HG03045 (cell line): ENCODE data around the gene RNF220.

Source experiments
- ATAC-seq: cut with Tn5 transposase; IDR thresholded peaks from one replicate; pipeline ENCODE4 v1.9.1; 2021; ENCODE audit warnings: mild to moderate bottlenecking, moderate library complexity; ENCODE audit not compliant: unreplicated experiment

Gene RNF220

DNA sequence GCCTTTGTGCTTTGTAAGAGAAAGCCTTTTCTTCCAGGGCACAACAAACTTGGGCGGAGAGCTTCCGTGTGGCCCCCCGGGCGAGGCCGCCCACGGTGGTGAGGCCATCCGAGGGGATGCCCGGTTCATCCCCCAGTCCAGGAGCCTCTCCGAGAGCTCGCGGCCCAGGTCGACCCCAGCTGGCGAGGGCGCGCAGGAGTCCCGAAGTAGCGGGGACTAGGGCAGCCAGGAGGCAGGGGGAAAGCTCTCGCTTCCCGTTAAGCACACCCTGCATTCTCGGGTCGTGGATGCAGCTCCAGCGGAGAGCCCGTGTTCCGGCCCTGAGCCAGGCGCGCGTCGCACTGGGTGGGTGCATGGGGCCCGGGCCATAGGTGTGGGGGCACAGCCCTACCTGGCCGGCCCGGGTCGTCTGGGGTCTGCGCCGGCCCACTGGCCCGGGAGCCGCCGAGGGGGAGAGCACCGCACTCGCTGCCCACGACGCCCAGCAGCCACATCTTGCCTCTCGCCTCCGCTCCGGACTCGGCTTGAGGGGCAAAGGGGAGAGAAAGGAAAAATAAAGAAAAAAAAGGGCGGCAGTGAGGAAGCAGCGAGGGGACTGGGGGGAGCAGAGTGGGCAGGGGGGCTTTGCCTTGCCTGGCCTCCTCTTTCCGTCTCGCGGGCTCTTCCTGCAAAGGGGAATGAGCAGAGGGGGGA lies 1.8 kb downstream of the RNF220 start:
- ATAC-seq, result no peak

DNA sequence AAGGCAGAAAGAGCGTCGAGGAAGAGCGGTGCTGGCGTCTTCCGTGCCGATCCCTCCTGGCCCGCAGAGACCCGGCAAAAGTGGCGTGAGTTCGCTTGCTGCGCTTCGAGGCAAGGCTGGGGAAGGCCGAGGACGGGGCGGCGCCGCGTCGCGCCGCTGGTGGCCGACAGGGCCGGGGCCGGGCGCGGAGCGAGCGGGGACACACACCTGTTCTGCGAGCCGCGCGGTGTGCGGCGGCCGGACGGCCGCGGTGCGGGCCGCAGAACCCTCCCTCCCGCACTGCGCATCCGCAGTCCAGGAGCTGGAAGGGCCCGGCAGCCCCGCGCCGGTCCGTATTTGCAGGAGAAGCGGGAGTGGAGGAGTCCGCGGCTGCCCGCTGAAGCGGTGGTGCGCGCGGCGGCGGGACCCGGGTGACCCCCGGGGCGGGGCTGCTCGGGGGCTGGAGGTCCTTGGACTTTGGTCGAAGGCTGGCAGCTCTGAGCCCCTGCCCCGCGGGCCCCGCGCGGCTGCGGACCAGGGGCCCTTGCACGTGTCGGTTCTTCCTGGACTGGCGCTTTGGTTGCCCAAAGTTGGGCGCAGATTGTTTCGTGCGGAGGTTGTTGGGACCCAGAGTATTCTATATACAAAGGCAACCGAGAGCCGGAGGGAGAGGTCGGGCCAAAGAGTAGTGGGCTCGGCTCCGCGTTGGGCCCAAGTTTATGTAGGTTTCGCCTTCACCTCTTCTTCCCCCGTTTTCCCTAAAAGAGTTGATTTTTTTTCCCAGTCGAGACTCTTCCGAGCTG lies 2.6 kb downstream of the RNF220 start:
- ATAC-seq, result no peak

DNA sequence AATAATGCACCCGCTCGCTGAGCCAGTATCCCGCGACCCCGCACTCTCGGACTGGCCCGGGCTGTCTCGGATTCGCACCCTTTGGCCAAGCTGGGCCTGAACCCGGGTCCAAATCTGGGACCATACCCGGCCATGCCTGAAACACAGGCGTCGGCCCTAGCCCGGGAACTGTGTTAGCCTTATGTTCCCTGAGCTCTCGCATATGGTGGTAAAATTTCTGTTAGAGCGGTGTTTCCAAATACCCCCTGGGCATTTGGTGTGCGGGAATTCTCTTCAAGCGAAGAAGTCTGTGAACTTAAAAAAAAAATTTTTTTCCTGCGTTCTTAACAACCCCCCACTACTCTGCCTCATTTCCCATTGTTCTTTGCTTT lies 3.1 kb downstream of the RNF220 start:
- no peak for ATAC-seq

DNA sequence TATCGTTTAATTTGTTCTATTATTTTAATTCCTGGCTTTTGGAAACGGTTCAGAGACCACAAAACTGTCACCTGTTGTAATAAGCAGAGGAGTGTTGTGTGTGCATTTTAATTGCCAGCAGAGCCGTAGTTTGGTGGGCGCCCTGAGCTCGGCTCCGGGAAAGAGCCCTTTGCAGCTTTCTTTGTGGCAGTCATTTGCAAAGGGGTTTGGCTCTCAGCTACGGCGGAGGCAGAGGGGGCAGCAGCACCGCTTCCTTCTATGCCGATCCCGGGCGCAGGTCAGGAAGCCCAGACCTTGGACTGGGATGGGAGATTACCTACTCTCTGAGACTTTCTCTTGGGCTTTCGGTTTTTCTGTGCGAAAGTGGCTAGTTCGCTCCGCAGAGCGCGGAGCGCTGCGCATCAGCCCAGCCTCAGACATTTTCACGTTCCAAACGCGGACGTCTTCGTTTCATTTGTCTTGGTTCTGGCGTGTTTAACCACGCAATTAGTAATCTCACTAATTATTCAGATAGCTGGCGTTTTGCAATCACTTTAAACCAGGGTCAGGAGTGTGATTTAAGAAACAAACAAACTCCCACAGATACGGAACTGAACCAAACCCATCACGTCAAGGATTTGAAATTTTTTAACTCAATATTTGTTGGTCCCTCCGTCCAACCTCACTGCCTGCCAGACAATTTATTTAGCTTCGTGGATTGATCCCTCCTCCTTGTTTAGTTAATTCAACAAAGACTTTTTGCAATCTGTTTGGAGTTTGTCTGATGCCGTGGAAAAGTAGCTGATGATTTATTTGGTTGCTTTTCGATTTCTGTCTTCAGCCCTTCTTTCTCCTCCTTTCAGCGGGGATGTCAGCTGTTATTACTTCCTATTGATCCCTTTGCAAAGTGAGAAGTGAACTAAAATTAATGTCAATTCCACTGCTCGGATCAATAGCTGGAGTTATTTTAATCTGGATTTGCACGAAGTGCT lies 3.9 kb downstream of the RNF220 start:
- ATAC-seq, result no peak

DNA sequence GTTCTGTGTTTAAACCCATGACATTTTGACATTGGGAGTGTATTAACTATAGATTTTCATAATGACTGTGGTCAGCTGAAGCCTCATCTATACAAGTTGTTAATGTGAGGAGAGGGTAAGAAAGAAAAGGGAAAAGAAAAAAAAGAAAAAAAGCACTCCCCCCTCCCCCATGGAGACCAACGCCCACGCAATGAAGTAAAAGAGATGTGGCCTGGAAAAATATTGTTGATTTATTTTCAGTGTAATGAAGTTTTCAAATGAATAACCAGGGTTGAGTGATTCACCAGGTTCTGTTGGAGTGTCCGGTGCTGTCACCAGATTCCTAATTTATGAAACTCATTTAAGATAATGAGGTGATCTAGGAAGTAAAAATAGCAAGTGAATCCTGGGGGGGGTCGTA lies 4.7 kb downstream of the RNF220 start:
- ATAC-seq, result no peak

DNA sequence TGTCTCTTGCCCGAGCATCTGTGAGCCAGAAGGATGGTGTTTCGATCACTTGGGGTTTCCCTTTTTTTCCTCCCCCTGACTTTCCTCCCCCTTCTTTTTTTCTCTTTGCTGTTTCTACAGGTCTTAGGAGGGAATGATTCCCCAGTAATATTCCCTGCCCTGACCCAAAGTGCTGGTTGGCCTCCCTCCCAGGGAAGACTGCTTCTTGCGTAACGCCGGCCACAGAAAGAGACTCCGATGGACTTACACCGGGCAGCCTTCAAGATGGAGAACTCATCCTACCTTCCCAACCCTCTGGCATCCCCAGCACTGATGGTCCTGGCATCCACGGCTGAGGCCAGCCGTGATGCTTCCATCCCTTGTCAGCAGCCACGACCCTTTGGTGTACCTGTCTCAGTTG lies 6.8 kb downstream of the RNF220 start:
- no peak for ATAC-seq

DNA sequence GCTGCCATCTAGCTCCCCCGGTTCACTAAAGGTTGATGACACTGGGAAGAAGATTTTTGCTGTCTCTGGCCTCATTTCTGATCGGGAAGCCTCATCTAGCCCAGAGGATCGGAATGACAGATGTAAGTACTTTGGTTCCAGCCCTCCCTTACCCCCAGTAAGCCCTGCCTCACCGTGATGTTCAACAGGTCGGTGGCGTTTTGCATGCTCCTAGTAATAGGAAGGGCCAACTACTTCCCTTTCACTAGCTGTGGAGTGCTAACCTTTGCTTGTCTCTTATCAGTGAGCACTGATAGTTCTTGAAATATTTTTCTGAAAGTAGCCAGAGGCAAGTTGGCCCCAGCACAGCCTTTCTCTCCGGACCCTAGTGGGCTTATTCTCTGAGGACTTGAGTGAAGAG lies 7.5 kb downstream of the RNF220 start:
- ATAC-seq, result no peak

DNA sequence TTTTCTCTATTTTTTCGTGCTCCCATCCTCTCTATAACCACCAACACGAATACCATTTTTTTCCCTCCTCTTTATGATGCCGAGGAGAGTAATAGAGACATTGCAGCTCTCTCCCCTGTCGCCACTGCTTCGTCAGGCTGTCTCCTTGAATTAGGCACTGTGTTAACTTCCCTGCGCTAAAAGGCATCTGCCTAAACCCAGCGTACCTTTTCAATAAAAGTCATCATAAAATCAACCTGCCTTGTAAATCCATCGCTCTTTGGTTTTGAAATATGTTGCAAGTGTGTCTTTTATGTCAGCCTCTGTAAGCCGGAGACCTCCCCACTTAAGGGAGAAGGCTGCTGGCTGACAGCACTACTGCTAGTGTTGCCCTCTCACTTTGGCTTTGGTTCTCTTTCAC lies 8.7 kb downstream of the RNF220 start:
- no peak for ATAC-seq

DNA sequence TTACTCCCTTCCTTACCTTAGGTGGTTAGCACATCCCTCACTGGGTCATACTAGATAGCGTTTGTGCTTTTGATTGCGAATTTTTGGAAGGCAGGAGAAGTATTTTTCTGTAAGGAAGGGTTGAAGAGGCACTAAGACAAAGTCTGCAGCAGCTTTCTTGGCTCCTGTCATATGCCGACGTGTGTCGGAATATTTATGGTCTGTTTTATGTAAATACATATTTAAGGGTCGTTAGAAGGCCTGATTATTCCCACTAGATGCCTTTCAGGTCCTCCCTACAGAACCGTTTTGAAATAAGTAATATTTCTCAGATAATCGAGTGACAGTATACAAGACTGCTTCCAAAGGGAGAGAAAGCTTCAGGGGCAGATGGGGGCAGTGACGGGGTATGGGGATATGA lies 10.0 kb downstream of the RNF220 start:
- no peak for ATAC-seq

DNA sequence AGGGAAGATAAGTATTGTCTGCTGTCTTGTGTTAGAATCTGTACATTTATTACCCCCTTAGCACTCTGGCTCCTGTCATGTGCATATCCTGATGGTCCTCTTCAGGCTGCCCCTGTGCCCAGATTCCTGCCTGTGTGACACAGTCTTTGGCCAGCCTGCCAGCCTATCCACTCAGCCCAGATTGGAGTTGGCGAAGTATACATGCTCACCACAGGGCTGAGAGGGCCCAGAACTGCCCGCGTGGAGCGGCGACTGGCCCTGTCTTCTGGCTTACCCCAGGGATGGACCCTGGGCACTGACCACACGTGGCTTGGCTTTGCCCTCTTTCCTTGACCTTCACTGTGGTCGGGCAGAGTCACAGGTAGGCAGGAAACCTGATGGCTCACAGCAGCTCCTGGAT lies 11.4 kb downstream of the RNF220 start:
- ATAC-seq, result no peak

DNA sequence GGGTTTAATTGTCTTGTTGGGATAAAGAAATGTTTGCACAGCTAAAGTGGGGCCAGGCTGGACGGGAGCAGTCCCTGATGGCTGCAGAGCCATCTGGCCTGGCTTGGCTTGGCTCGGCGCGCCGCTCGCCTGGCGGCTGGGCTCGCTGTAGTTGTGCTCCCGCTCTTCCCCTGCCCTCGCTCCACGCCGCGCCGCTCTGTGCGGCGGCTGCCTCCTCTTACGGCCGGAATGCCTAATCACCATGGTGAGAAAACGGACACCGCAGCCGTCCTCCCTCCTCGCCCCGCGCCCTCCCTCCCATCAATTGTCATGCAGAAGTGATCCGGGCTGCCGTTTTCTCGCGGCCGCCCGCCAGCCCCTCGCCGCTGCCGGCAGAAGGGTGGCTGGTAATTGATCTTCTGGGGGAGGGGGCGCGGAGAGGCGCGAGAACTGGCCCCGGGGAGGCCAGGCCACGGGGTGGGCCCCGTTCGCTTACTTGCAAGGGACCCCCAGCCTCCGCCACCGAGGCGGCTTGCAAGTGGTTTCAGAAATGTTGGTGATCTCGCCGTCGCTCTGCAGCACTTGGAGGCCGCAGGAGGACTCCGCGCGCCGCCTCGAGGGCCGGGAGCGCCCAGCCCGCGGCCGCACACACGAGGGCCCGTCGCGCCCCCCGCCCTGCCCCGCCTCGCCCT lies 12.4 kb downstream of the RNF220 start:
- no peak for ATAC-seq

DNA sequence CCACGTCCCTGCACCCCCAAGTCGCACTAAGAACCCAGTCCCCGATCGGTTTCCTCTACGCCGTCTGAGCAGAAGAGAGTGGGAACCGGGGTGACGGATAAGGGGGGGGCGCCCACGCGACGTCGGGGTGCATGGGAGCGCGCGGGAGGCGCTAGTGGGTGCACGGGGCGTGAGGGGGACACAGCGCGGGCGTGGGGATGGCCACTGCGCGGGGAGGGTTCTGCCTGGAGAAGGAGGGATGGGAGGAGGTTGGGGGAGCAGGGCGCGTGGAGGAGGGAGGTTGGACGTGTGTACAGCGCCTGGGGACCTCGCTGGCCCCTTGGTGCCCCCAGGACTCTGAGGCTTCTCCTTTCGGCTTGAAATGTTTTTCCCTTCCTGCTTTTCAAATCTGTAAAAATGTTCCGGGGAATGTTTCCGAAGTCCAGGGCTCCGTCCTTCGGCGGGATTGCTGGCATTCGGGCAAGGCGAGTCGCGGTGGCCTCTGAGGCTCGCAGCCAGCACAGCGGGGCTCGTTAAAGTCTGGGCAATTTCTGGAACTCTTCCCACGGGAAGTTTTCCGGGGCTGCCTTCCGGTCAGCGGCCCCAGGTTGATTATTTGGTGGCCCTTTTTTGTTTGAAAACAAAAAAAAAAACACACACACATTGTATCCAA lies 13.1 kb downstream of the RNF220 start:
- ATAC-seq, result no peak

DNA sequence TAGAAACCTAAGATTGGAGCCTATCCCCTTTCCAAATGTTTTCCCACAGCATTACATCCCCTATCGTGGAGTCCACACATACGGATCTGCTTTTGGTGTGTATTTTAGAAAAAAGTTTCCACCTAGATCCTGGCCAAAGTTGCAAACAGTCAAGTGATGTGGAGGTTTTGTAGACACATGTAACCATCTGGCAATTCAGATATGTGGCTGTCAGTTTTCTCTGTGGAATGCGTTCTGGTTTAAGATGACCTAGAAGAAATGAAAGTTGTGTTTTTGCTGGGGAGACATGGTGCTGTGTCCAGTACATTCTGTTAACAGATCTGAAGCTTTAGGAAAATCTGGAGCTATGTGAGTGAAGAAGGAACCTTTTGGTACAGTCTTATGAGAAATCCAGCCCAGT lies 14.8 kb downstream of the RNF220 start:
- ATAC-seq, result no peak

DNA sequence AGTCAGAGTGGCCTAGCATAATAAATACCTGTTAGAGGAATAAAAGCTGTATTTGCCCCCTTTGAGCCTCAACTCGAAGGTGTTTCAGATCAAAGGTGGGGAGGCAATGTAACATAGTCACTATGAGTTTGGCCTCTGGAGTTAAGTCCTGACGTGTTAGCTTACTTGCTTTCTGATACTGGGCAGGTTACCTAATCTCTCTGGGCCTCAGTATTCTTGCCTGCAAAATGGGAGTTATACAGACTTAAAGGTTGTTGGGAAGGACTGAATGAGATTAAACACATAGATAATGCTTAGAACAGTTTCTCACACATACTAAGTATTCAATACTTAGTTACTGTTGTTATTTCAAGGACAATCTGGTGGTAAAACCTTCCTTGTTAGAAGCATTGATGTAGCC lies 15.5 kb downstream of the RNF220 start:
- no peak for ATAC-seq

DNA sequence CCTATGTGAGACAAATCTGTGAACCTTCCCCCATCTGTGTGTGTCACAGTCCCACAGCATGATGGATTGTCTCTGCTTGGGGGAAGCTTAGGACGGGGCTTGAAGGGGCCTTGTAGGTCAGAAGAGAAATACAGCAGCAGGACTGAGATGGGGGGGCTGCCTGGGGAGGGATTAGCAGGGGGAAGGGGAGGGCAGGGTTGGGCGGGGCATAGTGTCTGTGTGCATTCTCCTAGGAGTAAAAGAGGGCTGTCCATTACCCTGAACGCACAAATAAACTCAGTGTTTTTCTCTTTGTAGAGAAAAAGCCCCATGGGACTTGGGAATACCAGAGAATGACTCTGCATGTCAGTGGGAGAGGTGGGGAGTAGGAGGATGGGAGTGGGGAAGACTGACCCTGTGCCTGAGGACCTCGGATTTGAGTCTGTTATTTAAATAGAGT lies 16.4 kb downstream of the RNF220 start:
- ATAC-seq, result no peak

DNA sequence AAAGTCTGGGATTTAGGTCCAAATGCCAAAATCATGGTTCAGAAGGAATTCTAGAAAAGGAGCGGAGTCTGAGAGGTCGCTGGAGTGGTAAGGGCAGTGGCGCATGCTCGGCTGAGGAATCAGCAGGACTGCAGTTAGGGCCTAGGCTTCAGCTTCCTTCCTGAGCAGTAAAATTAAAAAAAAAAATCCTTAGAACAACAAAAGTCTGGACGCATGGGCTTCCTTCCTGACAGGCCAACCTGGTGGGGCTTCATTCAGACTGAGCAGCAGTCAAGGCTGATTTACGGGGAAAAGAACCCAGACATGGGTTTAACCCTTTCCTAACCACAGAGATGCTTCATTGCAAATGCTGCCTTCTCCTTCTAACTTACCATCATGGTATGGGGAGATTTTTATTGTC lies 17.1 kb downstream of the RNF220 start:
- ATAC-seq, result no peak

DNA sequence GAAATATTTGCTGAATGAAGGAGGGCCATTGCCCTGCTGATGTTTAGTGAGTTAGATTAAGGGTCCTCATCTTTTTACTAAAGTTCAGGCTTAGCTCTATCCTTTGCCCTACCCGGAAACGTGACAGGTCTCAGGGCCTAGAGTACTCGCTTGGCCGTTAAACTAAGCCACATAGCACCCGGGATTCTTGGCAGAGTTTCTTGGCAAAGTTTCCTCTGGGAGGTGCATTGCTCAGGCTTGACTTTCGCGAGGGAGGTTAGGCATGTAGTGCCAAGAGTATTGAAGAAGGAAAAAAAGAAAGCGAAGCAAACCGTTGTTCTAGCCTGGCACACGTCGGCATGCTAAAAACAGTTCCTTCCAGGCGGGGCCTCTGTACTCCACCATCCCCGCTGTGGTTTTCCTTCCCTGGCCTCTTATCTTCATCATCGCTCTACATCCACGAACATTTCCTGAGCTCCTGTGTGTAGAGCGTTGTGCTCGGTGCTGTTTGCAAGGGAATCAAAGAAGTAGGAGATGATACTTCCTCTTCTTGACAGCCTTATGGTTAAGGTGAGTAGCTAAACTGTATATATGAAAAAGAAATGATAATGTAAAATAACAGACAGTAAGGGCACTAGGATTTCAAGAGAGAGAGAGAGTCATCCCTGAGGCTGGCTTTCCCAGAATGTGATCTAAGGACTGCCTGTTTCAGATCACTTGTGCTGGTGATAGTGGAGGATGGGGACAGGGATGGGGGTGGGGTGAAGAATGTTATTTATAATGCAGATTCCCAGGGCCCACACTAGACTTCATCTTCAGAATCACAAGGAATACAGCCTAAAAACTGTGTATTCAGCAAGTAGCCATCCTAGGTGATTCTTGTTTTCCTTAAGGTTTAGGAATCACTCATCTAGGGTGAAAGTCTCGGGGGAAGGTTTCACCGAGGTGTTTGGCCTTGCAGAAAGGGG lies 18.8 kb downstream of the RNF220 start:
- ATAC-seq, result no peak

DNA sequence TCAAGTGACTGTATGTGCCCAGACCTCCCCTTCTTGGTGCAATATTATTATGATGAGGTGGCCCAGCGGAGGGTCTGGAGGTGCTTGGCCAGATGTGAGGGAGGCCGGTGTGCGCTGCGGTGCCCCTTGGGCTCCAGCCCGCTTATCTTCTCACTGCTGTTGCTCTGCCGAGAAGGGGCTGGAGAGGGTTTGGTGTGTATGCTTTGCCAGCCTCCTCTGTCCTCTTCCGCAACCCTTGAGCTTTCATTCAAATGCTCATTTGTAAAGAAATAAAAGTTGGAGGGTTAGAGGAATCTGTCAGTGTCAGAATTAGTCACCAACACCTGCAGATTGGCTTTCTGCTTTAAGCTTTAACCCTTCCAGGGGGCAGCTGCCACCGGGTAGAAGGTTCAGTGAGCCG lies 19.7 kb downstream of the RNF220 start:
- no peak for ATAC-seq

DNA sequence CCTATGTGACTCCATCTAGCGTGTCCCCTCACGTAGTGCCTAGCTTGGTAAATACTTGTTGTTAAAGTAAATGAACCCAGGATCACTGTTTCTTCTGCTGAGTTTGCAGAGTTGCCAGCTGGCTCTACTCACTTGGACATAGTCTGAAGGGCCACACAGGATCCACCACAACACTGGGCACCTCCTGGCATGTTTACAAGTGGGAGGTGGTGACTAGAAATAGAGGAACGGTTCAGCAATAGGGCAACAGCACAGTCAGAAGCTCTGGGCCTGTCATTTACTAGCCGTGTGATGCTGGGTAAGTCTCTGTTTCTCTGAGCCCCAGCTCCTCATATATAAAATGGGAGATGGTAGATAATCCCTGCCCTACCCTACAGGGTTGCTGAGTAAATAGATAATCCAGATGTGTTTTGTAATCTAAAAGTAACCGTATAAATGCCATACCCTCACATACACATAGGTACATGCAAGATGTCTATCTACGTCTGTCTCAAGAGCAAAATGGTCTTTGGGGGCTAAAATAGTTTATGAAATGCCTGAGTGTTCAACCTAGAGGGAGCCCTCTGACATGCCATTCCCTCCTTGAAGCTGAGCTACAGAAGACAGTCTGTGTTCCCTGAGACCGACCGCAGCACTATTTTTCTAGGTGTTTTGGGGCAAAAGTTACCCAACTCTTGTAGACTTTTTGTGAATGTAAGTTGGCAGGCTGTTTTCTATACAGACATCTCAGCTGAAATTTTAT lies 20.5 kb downstream of the RNF220 start:
- ATAC-seq, result no peak
